ENCODE measurements around the gene ADAMTS5. TPM values are rescaled to one million over a fixed set of nuclear protein-coding genes. Genes with fewer than 3 reads are reported as not detected.

Gene ADAMTS5
- total RNA-seq, 4 donors from 2014 or later: 7.8 to 9.3 (median 8.7) TPM

DNA sequence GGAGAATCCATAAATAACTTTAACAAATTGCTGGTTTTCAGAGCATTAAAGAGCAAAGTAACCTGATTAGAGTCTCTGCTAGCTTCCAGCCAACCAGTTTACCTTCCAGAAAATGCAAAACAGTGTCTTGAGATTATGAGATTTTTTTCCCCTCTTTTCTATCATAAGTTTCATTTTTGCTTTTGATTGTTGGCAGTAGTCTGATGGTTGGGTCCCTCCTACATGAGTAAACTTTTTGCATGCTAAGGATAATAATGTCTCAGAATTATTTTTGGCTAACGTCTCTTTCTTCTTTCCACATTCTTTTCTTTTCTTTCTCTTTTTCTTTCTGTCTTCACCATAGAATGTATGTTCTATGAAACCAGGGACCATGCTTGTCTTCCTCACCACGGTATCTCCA is 6.3 kb upstream of the ADAMTS5 start:
- 51 to 64% methylated on average over 2 of the region's 2 CpGs for WGBS, 2 donors
- TF ChIP-seq, protein P1, sequence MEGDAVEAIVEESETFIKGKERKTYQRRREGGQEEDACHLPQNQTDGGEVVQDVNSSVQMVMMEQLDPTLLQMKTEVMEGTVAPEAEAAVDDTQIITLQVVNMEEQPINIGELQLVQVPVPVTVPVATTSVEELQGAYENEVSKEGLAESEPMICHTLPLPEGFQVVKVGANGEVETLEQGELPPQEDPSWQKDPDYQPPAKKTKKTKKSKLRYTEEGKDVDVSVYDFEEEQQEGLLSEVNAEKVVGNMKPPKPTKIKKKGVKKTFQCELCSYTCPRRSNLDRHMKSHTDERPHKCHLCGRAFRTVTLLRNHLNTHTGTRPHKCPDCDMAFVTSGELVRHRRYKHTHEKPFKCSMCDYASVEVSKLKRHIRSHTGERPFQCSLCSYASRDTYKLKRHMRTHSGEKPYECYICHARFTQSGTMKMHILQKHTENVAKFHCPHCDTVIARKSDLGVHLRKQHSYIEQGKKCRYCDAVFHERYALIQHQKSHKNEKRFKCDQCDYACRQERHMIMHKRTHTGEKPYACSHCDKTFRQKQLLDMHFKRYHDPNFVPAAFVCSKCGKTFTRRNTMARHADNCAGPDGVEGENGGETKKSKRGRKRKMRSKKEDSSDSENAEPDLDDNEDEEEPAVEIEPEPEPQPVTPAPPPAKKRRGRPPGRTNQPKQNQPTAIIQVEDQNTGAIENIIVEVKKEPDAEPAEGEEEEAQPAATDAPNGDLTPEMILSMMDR (IDR thresholded peaks at IDR 0.05): no peak
- no peak for TF ChIP-seq POLR2A (IDR thresholded peaks at IDR 0.05)
- H3K4me3 ChIP-seq (ENCODE audit: low read depth, poor library complexity, severe bottlenecking): no peak overlapping the region
- intact Hi-C loops (cut with DNase I; ENCODE audit: low total_unique reads): no loop called here
- no peak for DNase-seq (ENCODE audit: low spot score in 2 of 2)

DNA sequence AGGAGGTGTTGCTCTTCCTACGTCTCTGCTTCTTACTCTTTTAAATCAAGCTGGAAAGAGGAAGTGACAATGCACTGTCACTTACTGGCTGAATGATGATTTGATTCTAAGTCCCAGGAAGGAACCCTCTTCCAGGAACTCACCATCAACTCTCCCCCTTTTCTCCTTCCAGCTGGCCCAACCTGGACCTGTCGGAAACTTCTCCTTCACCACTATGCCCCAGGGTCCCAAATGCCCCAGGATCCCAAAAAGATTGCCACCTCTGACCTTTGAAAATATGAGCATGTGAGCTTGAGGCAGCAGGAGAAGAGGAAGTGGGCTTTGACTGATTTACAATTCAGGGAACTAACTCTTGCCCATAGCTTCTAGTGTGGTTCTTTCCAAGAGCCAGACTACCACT is 5.3 kb upstream of the ADAMTS5 start:
- TF ChIP-seq, protein P1 (IDR thresholded peaks at IDR 0.05): no peak
- TF ChIP-seq POLR2A (IDR thresholded peaks at IDR 0.05): no peak
- 39 to 69% methylated on average over 2 of the region's 2 CpGs for WGBS, 2 donors
- intact Hi-C loops (cut with DNase I; ENCODE audit: low total_unique reads): no loop called here

DNA sequence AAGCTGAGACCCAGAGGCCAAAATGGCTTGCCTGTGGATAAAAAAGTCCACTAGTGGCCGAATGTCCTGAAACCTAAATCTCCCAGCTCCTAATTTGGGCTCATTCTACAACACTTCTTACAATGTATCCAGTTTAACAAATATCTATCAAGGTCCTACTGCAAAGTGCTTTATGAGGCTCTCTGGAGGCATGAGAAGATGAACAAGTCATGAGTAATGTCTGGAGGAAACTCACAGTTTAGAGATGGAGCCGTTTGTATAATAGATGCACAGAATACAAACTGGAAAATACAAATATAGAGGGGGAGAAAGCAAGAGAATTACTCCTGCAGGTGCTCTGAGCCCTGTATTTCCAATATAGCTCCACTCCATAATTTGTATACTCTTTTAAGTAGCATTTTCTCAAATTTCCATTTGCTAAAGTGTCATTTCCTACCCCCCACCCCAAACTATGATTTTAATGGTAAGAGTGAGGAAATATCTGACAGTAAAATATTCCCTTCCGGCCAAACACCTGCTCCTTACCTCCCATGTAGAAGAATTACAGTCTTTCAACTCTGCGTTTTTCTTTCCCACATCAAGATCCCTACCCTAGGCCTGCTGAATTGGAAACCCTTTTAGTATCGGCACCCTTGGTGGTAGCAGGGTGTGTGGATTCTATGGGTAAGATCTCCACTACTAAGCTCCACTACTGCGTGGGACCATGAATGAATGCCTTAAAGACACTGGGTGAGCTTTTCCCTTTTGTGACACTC is 3.3 kb upstream of the ADAMTS5 start:
- DNase-seq (ENCODE audit: low spot score in 2 of 2): no peak
- 67% methylated on average over 6 of the region's 6 CpGs for WGBS, 2 donors

More for the DNA sequence above, 5.3 kb upstream of the ADAMTS5 start:
- H3K4me3 ChIP-seq (ENCODE audit: low read depth, poor library complexity, severe bottlenecking): no peak overlapping the region
- DNase-seq (ENCODE audit: low spot score in 2 of 2): no peak

DNA sequence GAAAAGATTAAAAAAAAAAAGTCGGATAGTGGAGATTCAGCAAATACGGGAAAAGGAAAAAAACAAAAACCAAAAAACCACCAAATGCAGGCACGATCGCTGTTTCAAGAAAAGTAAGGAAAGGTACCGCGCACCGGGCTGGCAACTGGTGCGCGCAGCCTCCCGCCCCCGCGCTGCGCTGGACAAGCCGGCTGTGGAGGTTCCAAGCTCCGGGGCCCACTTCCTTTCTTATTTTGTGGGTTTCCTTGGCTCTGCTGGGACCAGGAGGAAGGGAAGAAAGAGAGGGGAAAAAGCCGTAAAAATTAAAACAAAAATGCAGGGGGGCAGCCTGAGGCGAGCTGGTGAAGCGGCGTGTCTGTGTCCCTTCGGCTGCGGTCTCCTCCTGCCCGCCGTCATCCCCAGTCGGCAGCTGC is 233 bp downstream of the ADAMTS5 start:
- peak in 1 of 2 donors; percentile 64 for TF ChIP-seq POLR2A (IDR thresholded peaks at IDR 0.05)
- TF ChIP-seq, protein P1 (IDR thresholded peaks at IDR 0.05): no peak
- DNase-seq (ENCODE audit: low spot score in 2 of 2): no peak
- intact Hi-C loops (cut with DNase I; ENCODE audit: low total_unique reads): no loop called here
- 0 to 2% methylated on average over 24 of the region's 24 CpGs for WGBS, 2 donors
- H3K4me3 ChIP-seq (ENCODE audit: low read depth, poor library complexity, severe bottlenecking): peak overlapping the region; percentile 57

More for the DNA sequence above, 3.3 kb upstream of the ADAMTS5 start:
- intact Hi-C loops (cut with DNase I; ENCODE audit: low total_unique reads): no loop called here
- no peak overlapping the region for H3K4me3 ChIP-seq (ENCODE audit: low read depth, poor library complexity, severe bottlenecking)
- TF ChIP-seq POLR2A (IDR thresholded peaks at IDR 0.05): no peak
- TF ChIP-seq, protein P1 (IDR thresholded peaks at IDR 0.05): no peak

DNA sequence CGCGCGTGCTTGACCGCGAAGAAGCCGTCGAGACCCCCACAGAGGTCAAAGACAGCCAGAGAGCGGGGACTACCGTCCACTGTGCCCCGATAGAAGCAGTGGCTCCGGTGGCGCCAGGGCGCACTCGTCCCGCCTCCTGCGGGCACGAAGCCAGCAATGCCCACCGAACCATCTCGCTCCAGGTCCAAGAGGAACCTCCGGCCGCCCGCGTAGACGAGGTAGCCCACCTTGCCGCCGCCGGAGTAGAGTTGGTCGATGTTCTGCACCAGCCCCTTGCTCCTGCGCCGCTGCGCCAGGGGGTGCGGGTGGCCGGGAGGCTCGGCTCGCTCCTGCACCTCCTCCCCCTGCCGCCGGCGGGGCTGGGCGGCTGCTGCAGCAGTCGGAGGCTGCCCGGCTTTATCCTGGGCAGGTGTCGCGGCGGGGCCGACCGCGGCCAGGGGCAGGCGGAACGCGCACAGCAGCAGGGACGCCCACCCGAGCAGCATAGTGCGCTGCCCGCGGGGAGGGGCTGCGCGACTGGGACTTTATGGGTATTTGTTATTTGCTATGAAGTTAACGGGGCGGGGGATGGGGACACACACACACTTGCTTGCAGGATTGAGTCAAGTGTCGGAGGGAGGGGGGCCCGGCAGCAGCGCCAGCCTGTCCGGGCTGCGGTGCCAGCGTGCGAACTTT is 844 bp downstream of the ADAMTS5 start:
- WGBS, 2 donors: 0 to 2% methylated on average over 18 to 25 of the region's 66 CpGs
- H3K4me3 ChIP-seq (ENCODE audit: low read depth, poor library complexity, severe bottlenecking): peak overlapping the region; percentile 57
- peak; percentile 33 to 86 for DNase-seq (ENCODE audit: low spot score in 2 of 2)
- intact Hi-C loops (cut with DNase I; ENCODE audit: low total_unique reads): no loop called here
- no peak for TF ChIP-seq POLR2A (IDR thresholded peaks at IDR 0.05)
- TF ChIP-seq, protein P1 (IDR thresholded peaks at IDR 0.05): no peak
